ENCODE data around the gene OTOP3.

GRCh38 chr17:74998783-74999182, 63.1 kb downstream of the OTOP3 start:
- no peak for TF ChIP-seq EP300 (IDR thresholded peaks at IDR 0.05; ENCODE audit: low read depth)
- TF ChIP-seq CTCF (IDR thresholded peaks at IDR 0.05), result no peak
- no peak for TF ChIP-seq POLR2A (IDR thresholded peaks at IDR 0.05)
